IPS-18a (cell line): ENCODE measurements around the gene KLHL10.

ENCODE experiments used
- H3K27ac ChIP-seq: one replicate; pipeline ENCODE4 v1.5.1; 2013; ENCODE audit warnings: low read length
- H3K27me3 ChIP-seq: one replicate; pipeline ENCODE4 v1.6.1; 2013; ENCODE audit warnings: mild to moderate bottlenecking, low read length; ENCODE audit not compliant: control insufficient read depth, insufficient read depth
- H3K36me3 ChIP-seq: one replicate; pipeline ENCODE4 v1.6.1; 2013; ENCODE audit warnings: low read depth, low read length; ENCODE audit not compliant: control insufficient read depth
- H3K4me1 ChIP-seq: one replicate; pipeline ENCODE4 v1.6.1; 2013; ENCODE audit warnings: low read depth, low read length; ENCODE audit not compliant: control insufficient read depth
- H3K4me3 ChIP-seq: one replicate; pipeline ENCODE4 v1.5.1; 2013; ENCODE audit warnings: low read length
- H3K9ac ChIP-seq: one replicate; pipeline ENCODE4 v1.6.1; 2013; ENCODE audit warnings: mild to moderate bottlenecking, low read length, moderate library complexity
- H3K9me3 ChIP-seq: one replicate; pipeline ENCODE4 v1.6.1; 2013; ENCODE audit warnings: low read depth, low read length; ENCODE audit not compliant: control insufficient read depth

Gene KLHL10

GRCh38 chr17:41837761-41838538 lies at the start of gene KLHL10:
KLHL10 (plus strand) TSS chr17:41837825; CDS start chr17:41837933, 108 bp downstream.
- peaks cover 11% of the 10 kb centered on the region for H3K36me3 ChIP-seq
- peaks cover 7% of the 10 kb centered on the region for H3K27me3 ChIP-seq
- no peak within 1 kb of the TSS for H3K9ac ChIP-seq
- no peaks in the 10 kb centered on the region for H3K9me3 ChIP-seq
- H3K27ac ChIP-seq = no peak within 1 kb of the TSS
- peak within 1 kb of the TSS; percentile 79 for H3K4me3 ChIP-seq
- peaks cover 5% of the 10 kb centered on the region for H3K4me1 ChIP-seq

DNA sequence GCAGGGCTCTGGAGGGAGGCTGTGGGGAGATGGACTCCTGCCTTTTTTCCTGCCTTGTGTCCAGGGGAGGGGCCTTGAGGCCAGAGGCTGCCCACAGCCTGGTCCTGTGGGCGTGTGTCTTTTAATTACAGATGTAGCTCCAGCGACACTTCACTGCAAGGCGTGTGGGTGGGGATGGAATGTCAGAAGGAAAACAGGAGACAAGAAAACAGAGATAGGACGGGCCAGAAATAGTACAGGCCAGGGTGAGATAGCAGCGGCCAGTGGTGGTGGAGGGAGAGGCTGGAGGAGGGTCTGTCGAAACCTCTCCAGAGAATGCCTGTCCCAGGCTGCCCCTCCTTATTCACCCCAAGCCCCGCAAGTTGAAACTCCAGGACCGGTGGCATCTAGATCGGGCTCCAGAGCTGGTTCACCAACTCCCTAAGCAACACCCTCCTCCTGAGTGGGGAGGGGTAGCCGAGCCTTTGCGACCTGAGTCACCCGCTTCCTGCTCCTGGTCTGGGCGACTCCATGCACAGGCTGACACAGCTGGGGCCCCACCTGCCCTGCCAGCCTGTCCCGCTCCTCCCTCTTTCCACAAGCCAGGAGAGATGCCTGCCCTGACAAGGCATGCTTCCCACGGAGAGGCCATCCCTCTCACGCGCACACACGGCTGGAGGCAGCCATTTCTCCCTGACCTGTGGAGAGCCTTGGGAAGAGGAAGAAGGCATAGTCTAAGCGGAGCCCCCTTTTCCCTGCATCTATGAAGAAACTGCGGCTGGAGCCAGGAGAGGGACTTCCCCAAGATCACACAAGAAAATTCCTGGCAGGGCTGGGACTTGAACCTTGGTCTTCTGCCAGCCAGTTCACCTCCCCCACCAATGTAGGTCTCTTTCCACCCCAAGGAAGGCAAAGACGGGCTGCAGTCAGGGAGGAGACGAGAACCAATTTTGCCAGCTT lies 44.5 kb upstream of the KLHL10 start:
- Histone ChIP-seq H3K9ac (no peak overlapping the region), H3K27me3 (peaks cover 13% of the 10 kb centered on the region), H3K36me3 (no peaks in the 10 kb centered on the region), H3K27ac (no peak overlapping the region), H3K4me1 (peaks cover 21% of the 10 kb centered on the region), H3K9me3 (no peaks in the 10 kb centered on the region), H3K4me3 (peak overlapping the region; percentile 5)

GRCh38 chr17:41793784-41794539 lies 43.7 kb upstream of the KLHL10 start:
- H3K27me3 ChIP-seq = peaks cover 13% of the 10 kb centered on the region
- peaks cover 21% of the 10 kb centered on the region for H3K4me1 ChIP-seq
- H3K27ac ChIP-seq = no peak overlapping the region
- no peak overlapping the region for H3K9ac ChIP-seq
- H3K9me3 ChIP-seq = no peaks in the 10 kb centered on the region
- peak overlapping the region; percentile 5 for H3K4me3 ChIP-seq
- no peaks in the 10 kb centered on the region for H3K36me3 ChIP-seq

- H3K9me3 ChIP-seq = no peaks in the 10 kb centered on the region
- no peak overlapping the region for H3K4me3 ChIP-seq
- H3K36me3 ChIP-seq = no peaks in the 10 kb centered on the region
- peaks cover 21% of the 10 kb centered on the region for H3K4me1 ChIP-seq
- H3K27ac ChIP-seq = no peak overlapping the region
- no peak overlapping the region for H3K9ac ChIP-seq
- H3K27me3 ChIP-seq = peaks cover 13% of the 10 kb centered on the region
These were observed 43.1 kb upstream of the KLHL10 start for GRCh38 chr17:41794540-41794975.

- H3K27ac ChIP-seq = no peak overlapping the region
- H3K9ac ChIP-seq = no peak overlapping the region
- no peaks in the 10 kb centered on the region for H3K36me3 ChIP-seq
- peaks cover 13% of the 10 kb centered on the region for H3K27me3 ChIP-seq
- H3K9me3 ChIP-seq = no peaks in the 10 kb centered on the region
- H3K4me1 ChIP-seq = peaks cover 32% of the 10 kb centered on the region
- no peak overlapping the region for H3K4me3 ChIP-seq
These were observed 41.3 kb upstream of the KLHL10 start for GRCh38 chr17:41796121-41796895.

GRCh38 chr17:41797377-41797776 lies 40.2 kb upstream of the KLHL10 start:
- H3K36me3 ChIP-seq = no peaks in the 10 kb centered on the region
- peaks cover 33% of the 10 kb centered on the region for H3K4me1 ChIP-seq
- H3K27me3 ChIP-seq = peaks cover 13% of the 10 kb centered on the region
- no peak overlapping the region for H3K4me3 ChIP-seq
- H3K9ac ChIP-seq = no peak overlapping the region
- no peaks in the 10 kb centered on the region for H3K9me3 ChIP-seq
- H3K27ac ChIP-seq = no peak overlapping the region

- Histone ChIP-seq H3K9ac (no peak overlapping the region), H3K9me3 (no peaks in the 10 kb centered on the region), H3K27ac (no peak overlapping the region), H3K4me3 (no peak overlapping the region), H3K4me1 (peaks cover 14% of the 10 kb centered on the region), H3K36me3 (no peaks in the 10 kb centered on the region), H3K27me3 (peaks cover 3% of the 10 kb centered on the region)
These were observed 38.3 kb upstream of the KLHL10 start for GRCh38 chr17:41799366-41799765.

- Histone ChIP-seq H3K4me3 (peak overlapping the region; percentile 18), H3K9me3 (no peaks in the 10 kb centered on the region), H3K36me3 (no peaks in the 10 kb centered on the region), H3K9ac (no peak overlapping the region), H3K27ac (no peak overlapping the region), H3K27me3 (no peaks in the 10 kb centered on the region), H3K4me1 (peaks cover 12% of the 10 kb centered on the region)
These were observed 36.8 kb upstream of the KLHL10 start for GRCh38 chr17:41800601-41801373.

- H3K27me3 ChIP-seq = no peaks in the 10 kb centered on the region
- H3K4me3 ChIP-seq = peak overlapping the region; percentile 18
- H3K9ac ChIP-seq = no peak overlapping the region
- no peak overlapping the region for H3K27ac ChIP-seq
- H3K36me3 ChIP-seq = no peaks in the 10 kb centered on the region
- H3K4me1 ChIP-seq = peaks cover 12% of the 10 kb centered on the region
- no peaks in the 10 kb centered on the region for H3K9me3 ChIP-seq
These were observed 36.0 kb upstream of the KLHL10 start for GRCh38 chr17:41801374-41802271.
